Measurements from ENCODE around the gene MAP4. TPM values are rescaled to one million over a fixed set of nuclear protein-coding genes. Genes with fewer than 3 reads are reported as not detected.

Gene MAP4
- total RNA-seq, 1 donor from 2014 or later = 191 TPM

DNA sequence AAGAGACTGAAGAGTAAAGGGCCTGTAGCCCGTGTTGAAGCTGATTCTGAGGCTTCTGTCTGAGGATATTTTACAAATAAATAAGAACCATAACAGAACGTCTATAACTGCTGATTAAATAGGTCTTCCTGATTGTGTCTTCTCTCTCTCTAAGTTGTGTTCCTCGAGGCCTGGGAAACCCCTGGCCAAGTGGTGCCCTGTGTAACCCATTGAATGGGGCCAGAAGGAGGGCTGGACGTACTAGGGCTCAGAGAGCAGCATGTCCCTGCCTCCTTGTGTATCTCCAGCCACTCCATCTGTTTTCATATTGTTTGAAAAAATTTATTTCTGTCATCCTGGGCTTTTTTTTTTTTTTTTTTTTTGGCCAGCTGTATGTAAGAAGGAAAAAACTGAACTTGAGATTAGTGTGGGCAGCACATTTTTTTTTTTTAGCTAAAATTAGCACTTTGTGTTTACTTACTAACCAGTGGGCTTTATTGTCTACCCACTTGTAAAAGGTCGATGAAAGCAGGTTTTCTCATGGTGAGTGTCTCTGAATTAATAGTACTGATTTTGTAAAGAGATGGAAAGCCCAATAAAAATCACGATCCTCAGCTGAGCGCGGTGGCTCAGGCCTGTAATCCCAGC is 202.6 kb downstream of the MAP4 start:
- ATAC-seq (no peak), DNase-seq (no peak)
- intact Hi-C loops (cut with DNase I) = no loop called here
- no peaks in the 10 kb centered on the region for H3K4me1 ChIP-seq
- H3K9me3 ChIP-seq = no peaks in the 10 kb centered on the region
- no peaks in the 10 kb centered on the region for H3K27me3 ChIP-seq
- no peak overlapping the region for H3K4me3 ChIP-seq
- H3K36me3 ChIP-seq = peaks cover 49% of the 10 kb centered on the region
- TF ChIP-seq, protein P1, sequence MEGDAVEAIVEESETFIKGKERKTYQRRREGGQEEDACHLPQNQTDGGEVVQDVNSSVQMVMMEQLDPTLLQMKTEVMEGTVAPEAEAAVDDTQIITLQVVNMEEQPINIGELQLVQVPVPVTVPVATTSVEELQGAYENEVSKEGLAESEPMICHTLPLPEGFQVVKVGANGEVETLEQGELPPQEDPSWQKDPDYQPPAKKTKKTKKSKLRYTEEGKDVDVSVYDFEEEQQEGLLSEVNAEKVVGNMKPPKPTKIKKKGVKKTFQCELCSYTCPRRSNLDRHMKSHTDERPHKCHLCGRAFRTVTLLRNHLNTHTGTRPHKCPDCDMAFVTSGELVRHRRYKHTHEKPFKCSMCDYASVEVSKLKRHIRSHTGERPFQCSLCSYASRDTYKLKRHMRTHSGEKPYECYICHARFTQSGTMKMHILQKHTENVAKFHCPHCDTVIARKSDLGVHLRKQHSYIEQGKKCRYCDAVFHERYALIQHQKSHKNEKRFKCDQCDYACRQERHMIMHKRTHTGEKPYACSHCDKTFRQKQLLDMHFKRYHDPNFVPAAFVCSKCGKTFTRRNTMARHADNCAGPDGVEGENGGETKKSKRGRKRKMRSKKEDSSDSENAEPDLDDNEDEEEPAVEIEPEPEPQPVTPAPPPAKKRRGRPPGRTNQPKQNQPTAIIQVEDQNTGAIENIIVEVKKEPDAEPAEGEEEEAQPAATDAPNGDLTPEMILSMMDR (IDR thresholded peaks at IDR 0.05) = no peak
- H3K27ac ChIP-seq = no peak overlapping the region

DNA sequence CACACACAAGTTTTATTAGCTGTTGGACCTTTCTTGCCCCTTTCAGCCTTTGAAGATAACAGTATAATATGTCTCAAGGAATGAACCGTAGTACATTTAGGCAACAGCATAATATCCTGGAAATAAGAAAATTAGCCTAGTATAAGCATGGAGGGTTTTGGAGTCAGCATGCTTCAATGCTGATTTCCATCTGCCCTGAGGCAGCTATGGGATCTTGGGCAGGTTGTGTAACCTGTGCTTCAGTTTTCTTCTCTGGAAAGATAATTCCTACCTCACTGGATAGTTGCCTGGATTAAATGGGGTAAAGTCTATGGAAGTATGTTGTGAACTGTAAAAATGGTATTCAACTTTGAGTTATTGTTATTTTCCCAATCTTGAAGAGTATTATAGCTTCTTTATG is 211.6 kb downstream of the MAP4 start:
- DNase-seq = no peak
- Histone ChIP-seq H3K4me3 (no peak overlapping the region), H3K4me1 (peaks cover 10% of the 10 kb centered on the region), H3K9me3 (no peaks in the 10 kb centered on the region), H3K27ac (no peak overlapping the region), H3K27me3 (no peaks in the 10 kb centered on the region), H3K36me3 (peaks cover 16% of the 10 kb centered on the region)
- TF ChIP-seq, protein P1 (IDR thresholded peaks at IDR 0.05) = no peak
- no peak for ATAC-seq
- intact Hi-C loops (cut with DNase I) = no loop called here

DNA sequence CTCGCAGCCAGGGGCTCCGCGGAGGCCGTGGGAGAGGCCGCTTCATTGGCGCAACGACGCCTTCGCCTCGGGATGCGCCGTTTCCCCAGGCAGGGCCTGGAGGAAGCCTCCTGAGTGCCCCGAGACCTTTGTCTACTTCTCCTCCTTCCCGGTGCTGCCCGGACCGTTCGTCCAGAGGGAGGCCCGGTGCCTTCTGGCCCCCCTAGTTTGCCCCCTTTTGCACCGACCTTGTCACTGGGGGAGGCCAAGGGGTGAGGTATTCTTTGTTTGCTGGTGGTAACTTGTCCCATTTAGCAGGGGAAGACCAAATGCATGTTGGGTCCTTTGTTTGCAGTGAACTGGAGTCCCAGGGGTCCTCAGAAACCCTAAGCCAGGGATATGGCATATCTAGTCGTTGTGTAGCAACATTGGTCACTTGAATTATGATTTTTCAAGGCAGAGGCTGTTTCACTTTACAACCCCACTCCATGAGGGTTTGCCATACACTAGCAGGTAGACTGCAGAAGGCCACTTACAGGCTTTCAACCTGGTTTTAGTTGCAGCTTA is 212.7 kb downstream of the MAP4 start:
- TF ChIP-seq, protein P1 (IDR thresholded peaks at IDR 0.05) = no peak
- H3K4me1 ChIP-seq = peaks cover 10% of the 10 kb centered on the region
- H3K9me3 ChIP-seq = no peaks in the 10 kb centered on the region
- peaks cover 8% of the 10 kb centered on the region for H3K36me3 ChIP-seq
- DNase-seq (no peak), ATAC-seq (no peak)
- intact Hi-C loops (cut with DNase I) = no loop called here
- peak overlapping the region; percentile 96 for H3K27ac ChIP-seq
- H3K4me3 ChIP-seq = peak overlapping the region; percentile 90
- no peaks in the 10 kb centered on the region for H3K27me3 ChIP-seq

DNA sequence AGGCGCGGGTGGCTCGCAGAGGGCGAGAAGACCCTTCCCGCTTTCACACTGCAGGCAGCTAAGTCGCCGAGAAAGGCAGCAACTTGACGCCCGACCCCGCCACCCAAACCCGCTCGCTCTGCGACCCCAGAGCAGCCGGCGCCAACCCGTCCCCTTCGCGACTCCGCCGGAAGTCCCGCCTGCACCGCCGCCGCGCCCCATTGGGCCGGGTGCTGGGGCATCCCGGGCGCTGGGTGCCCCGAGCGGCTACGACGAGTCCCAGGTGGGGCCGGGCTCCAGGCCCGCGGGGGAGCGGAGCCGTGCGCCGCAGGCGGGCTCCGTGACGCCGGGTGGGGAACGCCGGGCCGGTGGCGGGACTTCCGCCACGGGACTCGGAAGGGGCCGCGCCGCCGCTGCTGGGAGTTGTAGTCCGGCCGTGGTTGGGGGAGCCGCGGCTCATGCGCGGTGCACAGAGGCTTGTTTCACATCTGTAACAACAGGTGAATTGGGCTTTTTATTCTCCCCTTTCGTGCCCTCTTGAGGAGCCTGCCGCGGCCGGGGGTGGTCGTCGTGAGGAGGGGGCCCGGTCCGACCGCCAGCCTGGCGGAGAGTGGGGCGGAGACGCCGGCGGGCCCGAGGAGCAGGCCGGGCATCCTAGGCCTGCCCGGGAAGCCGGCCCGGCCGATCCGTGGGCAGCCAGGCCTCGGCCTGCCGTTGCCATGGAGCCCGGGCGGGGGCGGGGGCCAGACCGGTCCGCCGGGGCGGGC is 213.3 kb downstream of the MAP4 start, which contains the start of gene DHX30:
TSS of gene DHX30 (plus strand) at position 405 of the 746 bp plus-strand sequence. CDS start 7,546 bp downstream, outside the sequence.
- peaks cover 10% of the 10 kb centered on the region for H3K4me1 ChIP-seq
- TF ChIP-seq, protein P1 (IDR thresholded peaks at IDR 0.05) = no peak
- DNase-seq (peak; percentile 96), ATAC-seq (peak; percentile 96)
- no peaks in the 10 kb centered on the region for H3K9me3 ChIP-seq
- peaks cover 4% of the 10 kb centered on the region for H3K36me3 ChIP-seq
- peak within 1 kb of the TSS; percentile 90 for H3K4me3 ChIP-seq
- intact Hi-C loops (cut with DNase I) = no loop called here
- no peaks in the 10 kb centered on the region for H3K27me3 ChIP-seq
- H3K27ac ChIP-seq = peak within 1 kb of the TSS; percentile 96

Small RNA genes within 50 kb of the gene (microRNA-seq; reads per million reads assigned to microRNA genes)
- 13.4 reads per million, percentile 41 among the genes with 10 or more reads in this experiment for gene MIR1226 (ENCODE audit: borderline microRNAs expressed)

Other genes starting within 250 kb of the MAP4 start
- 67.9 TPM for gene SMARCC1, start 234.5 kb downstream of the MAP4 start, total RNA-seq
- 62.0 TPM for gene DHX30, start 213.3 kb downstream of the MAP4 start, total RNA-seq
- gene CDC25A, start 172.0 kb upstream of the MAP4 start, total RNA-seq = 0.90 TPM
- not detected for gene CAMP, start 207.1 kb upstream of the MAP4 start, total RNA-seq
- gene ZNF589, start 224.7 kb upstream of the MAP4 start, total RNA-seq = 14.6 TPM

Data from upper lobe of right lung (tissue), 1 donor.